ENCODE results near the gene PTPRQ.
"Not testable (repeated sequence)": the region's sequence is repeated elsewhere in the genome, so short reads cannot be mapped to it uniquely, and the experiment has no call there.

PTPRQ gene

GRCh38 chr12:80648881-80649280 lies 204.8 kb downstream of the PTPRQ start:
- no peak for DNase-seq

- no peak for DNase-seq
Measured at GRCh38 chr12:80655751-80656150, 211.7 kb downstream of the PTPRQ start.

DNA sequence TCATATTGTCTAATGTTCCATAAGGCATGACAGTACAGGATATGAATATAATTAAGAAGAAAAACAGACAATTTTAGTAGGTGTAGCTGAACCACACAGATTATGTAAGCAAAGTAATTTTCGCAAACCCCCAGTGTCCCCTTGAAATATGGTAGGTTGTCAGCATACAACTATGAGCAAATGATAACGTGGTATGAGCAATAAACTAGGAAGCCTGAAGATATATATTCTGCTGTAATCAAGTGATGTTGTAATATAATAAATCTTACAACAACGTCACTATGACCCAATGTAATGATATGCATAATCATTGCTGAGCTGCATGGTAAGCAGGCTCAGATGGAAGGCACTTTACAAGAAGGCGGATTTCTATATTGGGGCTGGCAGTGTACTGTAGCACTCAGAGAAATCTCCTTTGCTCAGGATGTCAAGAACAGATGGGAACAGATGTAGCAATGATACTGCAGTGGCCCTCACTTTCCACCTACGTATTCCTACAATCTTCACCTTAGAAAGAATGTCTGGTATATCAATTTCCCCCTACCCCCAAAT lies 215.6 kb downstream of the PTPRQ start:
- DNase-seq, result no peak

GRCh38 chr12:80662586-80662985 lies 218.6 kb downstream of the PTPRQ start:
- DNase-seq, result no peak

DNA sequence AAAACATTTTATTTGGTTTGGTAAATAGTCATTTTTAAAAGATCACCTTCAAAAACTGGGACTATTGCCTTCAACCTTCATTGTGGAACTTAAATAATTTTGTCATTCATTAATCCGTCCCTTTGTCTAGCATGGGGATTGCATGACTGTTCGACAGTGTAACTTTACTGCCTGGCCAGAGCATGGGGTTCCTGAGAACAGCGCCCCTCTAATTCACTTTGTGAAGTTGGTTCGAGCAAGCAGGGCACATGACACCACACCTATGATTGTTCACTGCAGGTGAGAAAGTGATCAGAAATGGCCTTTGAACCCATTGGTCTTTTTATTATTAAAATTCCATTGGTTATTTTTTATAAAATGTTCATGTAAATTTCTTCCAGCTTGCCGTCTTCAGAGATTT lies 226.2 kb downstream of the PTPRQ start:
- DNase-seq, result no peak

GRCh38 chr12:80676042-80676636 lies 232.1 kb downstream of the PTPRQ start:
- not testable (repeated sequence) for DNase-seq

DNA sequence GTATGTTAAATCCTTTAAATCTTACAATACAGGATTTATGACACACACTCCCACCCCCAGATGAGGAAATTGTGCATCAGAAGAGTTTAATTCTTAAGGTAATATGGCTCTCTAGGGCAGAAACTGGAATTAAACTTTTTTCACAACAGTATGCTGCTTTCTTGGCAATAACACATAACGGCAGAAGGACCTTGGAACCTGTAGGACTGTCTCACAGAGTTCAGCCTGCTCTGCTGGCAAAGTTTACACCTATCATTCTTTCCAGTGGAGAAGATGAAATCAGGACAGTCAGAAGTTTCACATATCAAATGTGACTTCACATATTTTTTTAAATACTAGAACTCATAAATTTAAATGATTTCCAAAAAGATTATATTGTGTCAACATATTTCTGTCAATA lies 232.8 kb downstream of the PTPRQ start:
- no peak for DNase-seq

DNA sequence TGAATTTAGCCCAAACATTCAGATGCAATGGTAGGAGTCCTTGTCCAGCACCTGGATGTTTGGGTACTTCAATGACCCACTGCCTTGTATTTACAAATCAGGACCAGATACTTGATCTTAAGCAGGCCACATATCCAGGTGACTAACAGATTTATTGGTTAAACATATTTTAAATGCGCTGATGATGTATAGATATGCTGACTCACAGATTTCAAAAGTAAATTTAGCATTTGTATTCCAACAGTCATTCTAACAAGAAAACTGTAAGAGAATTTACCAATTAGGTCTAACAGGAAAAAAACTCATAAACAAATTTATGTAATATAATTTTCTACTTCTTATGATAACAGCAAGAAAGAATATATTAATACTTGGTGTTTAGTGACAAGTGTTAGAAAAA lies 234.0 kb downstream of the PTPRQ start:
- no peak for DNase-seq

DNA sequence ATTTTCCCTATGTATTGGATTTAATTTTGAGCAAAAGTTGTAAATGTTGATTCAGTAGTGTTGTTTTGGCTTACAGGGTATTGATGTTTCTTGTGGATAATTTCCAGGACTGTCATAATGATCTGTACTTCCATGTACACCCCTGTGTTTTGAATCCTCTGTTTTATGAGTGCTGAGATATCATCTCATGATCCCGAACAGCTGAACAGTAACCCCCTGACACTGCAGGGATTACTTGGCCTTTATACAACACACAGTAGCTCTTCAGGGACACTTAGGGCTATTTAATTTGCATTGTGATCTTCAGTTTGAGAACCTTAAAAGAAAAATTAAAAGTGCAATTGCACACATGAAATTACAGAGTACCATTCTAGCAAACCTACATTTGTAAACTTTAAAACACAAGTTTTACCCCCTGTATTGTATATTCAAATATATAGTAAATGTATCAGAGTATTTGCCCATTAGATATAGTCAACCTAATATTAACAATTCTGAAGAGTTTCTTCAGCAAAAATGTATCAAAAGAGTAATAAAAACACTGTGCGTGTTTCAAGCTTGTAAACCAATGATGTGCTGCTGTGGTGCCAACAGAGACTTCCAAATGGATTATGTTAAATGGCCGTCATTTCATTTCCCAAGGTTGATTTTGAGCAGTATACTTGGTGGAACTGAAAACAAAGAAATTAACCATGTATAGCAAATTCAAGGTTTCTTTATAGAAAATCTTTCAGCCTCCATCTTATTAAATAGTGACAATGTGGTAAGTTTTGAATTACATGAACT lies 235.5 kb downstream of the PTPRQ start:
- no peak for DNase-seq

DNA sequence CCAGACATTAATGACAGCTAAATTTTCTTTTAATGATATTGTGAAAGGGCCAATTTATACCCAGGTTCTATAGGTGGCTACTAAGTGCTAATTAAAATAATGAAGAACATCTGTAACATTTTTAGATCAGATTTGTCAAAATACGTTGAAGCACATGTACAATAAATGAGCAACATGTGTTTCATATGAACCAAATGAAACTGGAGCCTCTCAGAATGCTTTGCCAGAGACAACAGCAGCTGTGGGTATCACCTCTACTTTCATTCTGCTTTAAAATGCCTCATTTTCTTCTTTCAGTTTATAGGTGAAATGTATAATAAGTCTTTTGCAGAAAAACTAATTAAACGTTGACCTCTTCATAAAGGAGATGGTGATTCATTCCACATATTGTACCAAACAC lies 237.3 kb downstream of the PTPRQ start:
- no peak for DNase-seq

- DNase-seq, result no peak
Measured at GRCh38 chr12:80681786-80682185, 237.8 kb downstream of the PTPRQ start.

DNA sequence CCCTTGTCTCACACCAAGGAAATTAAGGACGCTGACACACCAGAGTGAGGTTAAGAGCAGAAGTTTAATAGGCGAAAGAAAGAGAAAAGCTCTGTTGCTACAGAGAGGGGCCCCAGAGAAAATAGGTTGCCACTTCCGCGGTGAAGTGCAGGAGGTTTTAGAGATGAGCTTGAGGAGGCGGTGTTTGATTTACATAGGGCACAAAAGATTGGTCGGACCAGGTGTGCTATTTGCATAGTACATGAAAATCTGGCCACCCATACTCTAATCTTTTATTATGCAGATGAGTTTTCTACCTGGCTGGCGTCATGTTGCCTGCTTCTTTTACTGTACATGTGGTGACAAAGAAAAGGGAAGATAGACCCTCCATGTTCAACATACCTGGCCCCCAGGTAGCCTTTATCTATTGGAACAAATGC lies 240.1 kb downstream of the PTPRQ start:
- no peak for DNase-seq

GRCh38 chr12:80690090-80690489 lies 246.1 kb downstream of the PTPRQ start:
- no peak for DNase-seq

DNA sequence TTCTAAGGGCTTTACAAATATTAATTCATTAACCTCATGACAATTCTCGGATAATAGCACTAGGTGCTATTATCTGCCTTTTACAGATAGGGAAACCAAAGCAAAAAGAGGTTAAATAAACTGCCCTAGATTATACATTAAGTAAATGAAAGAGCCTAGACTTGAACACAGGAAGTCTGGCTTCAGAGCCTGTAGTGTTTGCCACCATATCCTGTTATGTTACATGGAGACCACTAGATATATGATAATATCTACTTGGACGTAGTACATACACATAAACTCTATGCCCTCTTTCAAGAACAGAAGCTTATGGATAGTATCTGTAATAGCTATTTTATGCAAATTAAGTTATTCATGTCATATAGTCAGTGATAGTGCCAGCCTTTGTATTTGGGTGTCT lies 246.5 kb downstream of the PTPRQ start:
- DNase-seq, result no peak

- DNase-seq, result no peak
Measured at GRCh38 chr12:80692114-80692513, 248.1 kb downstream of the PTPRQ start.

DNA sequence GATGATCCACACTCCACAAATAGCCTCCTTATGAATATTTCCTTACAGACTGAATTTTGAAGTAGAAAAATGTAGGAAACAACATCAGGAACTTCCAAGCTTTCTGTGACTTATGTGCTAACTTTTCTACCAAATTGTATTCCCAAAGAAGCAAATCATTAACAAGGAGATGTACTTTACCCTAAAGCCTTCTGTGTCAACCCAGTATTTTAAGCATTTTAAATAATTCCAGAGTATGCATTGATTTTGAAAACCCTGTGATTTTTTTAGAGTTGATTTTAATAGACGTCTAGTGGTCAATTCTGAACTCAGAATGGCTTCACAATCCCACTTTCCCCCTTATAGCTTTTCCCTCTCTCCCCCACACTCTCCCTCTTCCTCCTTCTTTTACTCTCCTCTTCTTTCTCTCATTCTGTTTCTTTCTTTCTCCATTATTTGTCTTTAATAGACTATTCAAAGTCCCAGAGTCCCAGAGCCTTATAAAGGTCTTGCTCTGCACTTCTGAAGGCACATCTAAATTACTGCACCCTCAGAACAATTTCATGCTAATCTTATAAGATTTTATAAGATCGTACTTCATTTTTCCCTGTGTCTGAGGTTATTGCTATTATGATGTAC lies 253.3 kb downstream of the PTPRQ start:
- no peak for DNase-seq

GRCh38 chr12:80698256-80698655 lies 254.2 kb downstream of the PTPRQ start:
- DNase-seq, result no peak

DNA sequence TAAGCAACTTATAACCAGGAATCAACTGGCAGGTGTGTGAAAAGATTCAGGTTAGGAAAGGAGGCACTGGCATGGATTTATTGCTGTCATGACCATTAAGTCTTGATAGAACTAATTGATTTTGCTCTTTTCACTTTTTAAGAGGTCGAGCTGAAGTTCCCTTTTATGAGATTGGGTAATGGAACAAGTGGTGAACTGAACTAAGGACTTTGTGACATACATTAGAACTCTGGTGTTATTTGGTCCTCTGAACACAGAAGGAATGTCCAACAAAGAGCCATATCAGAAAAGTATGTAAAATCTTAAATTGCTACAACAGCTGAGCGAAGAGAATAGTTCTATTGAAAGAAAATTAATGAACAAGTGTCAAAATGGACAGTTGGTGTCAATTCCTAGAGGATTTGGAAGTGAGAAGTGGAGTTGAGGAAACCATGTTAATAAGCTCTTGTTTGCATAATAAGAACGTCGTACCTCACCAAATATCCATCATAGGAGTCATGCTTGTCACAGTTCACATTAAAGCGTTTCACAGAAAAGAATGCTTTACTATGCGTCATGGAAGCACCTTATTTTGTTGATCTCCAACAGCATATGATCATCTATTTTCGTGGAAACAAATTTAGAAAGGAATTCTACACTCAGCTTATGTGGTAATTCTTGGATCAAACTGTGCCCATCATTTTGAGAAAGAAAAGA lies 255.0 kb downstream of the PTPRQ start:
- no peak for DNase-seq

- no peak for DNase-seq
Measured at GRCh38 chr12:80700327-80700726, 256.3 kb downstream of the PTPRQ start.

DNA sequence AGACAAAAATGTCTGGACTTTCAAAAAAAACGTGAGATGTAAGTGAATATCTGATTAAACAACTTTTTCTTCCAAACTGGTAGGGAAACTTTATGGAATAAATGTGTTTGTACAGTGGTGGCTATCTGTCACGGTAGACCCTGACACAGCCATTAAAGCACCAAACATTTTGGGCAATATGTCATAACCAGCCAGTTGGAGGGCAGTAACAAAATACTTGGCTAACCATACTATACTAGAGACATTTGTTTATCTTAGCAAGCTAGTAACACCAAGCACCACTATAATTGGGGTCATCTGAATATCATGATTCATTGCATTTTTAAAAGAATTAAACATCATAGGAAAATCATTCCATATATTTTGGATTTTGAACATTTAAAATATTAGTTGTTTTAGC lies 257.4 kb downstream of the PTPRQ start:
- no peak for DNase-seq

DNA sequence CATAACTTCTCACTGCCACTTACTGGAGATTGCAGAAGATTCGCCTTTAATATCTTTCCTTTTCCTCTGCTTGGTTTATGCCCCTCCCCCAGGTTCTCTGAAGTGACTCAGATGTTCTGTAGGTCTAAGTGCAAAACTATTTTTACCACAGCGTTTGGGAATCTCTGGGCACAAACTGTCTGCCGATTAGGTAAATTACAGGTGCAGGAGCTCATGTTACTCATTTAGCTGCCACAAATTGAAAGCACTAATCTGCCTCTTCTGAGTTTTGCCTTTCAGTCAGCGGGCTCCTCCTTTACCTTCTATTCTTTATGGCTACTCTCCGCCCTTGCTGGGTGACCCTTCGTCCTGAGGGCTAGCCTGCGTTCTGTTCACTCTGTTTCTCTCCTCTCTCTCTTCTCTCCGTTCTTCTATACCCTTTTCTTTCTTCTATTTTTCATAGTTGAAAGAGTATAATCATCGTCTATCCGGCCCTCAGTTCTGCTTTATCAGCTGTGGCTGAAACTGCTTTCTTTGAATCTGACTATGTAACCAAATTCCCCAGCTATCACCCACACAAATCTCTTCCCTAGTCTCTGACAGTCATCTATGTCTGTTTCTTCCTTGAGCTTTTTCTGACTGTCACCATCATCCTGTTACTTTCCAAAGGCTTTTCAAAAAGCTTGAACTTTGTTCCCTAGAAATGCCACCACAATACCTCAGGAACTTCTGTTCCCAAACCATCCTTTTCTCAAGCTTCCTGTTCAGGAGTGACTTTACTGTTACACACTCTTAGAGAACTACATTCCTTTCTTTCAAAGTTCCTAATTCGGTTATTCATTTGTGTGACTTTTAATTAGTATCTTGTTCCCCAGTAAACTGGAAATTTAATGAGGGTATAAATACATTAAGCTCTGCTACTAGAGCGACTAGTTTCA lies 259.1 kb downstream of the PTPRQ start:
- no peak for DNase-seq

- no peak for DNase-seq
Measured at GRCh38 chr12:80704420-80704819, 260.4 kb downstream of the PTPRQ start.

Data from activated T-cell treated with anti-CD3 and anti-CD28 coated beads for 4 hours (primary cell).